H1 (cell line): ENCODE results near the gene TYRP1. TPM values are rescaled to one million over a fixed set of nuclear protein-coding genes. Genes with fewer than 3 reads are reported as not detected.

Experiments used
- CHD7 ChIP-seq: fragments of 300-600 bp; sonication (generic); IDR thresholded peaks from 2 replicates; pipeline ENCODE4 v1.7.1; 2012; ENCODE audit warnings: low read length, moderate library complexity, mild to moderate bottlenecking, inconsistent platforms; ENCODE audit not compliant: insufficient replicate concordance
- EP300 ChIP-seq, 2 experiments: IDR thresholded peaks; 1 replicate in 1 of 2; 2 replicates in 1 of 2; pipeline ENCODE4 v1.6.1; 2011 to 2012; ENCODE audit warnings: low read depth in 2 of 2, low read length in 2 of 2, mild to moderate bottlenecking in 2 of 2, borderline replicate concordance in 1 of 2, inconsistent platforms in 1 of 2, moderate library complexity in 1 of 2
- EZH2 ChIP-seq: fragments of 200-600 bp; sonication (generic); IDR thresholded peaks from 2 replicates; pipeline ENCODE4 v1.7.1; 2012; ENCODE audit warnings: low read depth, mild to moderate bottlenecking, moderate library complexity, low read length, inconsistent platforms; ENCODE audit not compliant: severe bottlenecking
- GABPA ChIP-seq: IDR thresholded peaks from 2 replicates; pipeline ENCODE4 v1.6.1; 2011; ENCODE audit warnings: mild to moderate bottlenecking, low read length, moderate library complexity, borderline replicate concordance; ENCODE audit not compliant: insufficient read depth
- GTF2F1 ChIP-seq: IDR thresholded peaks from 2 replicates; pipeline ENCODE4 v1.6.1; 2012; ENCODE audit warnings: low read depth, low read length, improper control_type of control experiment, borderline replicate concordance
- JUN ChIP-seq: IDR thresholded peaks from 2 replicates; pipeline ENCODE4 v1.6.1; 2011; ENCODE audit warnings: low read depth, mild to moderate bottlenecking, improper control_type of control experiment, low read length
- NANOG ChIP-seq: IDR thresholded peaks from 2 replicates; pipeline ENCODE4 v1.6.1; 2011; ENCODE audit warnings: low read length, low read depth, mild to moderate bottlenecking, inconsistent platforms; ENCODE audit not compliant: insufficient read depth, poor library complexity, severe bottlenecking
- POLR2AphosphoS5 ChIP-seq: IDR thresholded peaks from 2 replicates; pipeline ENCODE4 v1.6.1; 2011; ENCODE audit warnings: low read depth, low read length
- RFX5 ChIP-seq: IDR thresholded peaks from 2 replicates; pipeline ENCODE4 v1.6.1; 2011; ENCODE audit warnings: low read depth, low read length, improper control_type of control experiment, borderline replicate concordance
- SIN3A ChIP-seq, 2 experiments: IDR thresholded peaks in 1 of 2; conservative IDR thresholded peaks in 1 of 2; 2 replicates each; pipeline ENCODE4 v1.6.1; 2011 to 2012; ENCODE audit warnings: low read length in 2 of 2, improper control_type of control experiment in 1 of 2, low read depth in 1 of 2, mild to moderate bottlenecking in 1 of 2
- polyA plus RNA-seq, 7 experiments: library from polyadenylated mRNA; depleted of rRNA in 3 of 7; stranded (reverse) in 5 of 7; unstranded in 2 of 7; fragments of >200 nt in 5 of 7; fragments of 200-250 nt in 2 of 7; gene quantifications; 1 replicate in 5 of 7; 2 replicates in 1 of 7; 4 replicates in 1 of 7; pipeline versions ENCODE4 v1.2.1 to v1.2.3, GENCODE V29; 2011 to 2013; ENCODE audit warnings: missing spikeins in 2 of 7, mixed read lengths in 2 of 7
- total RNA-seq: library from RNA; stranded (reverse); fragmentation: NEBNext Ultra II Directional; extraction: Animal tissue kit (Norgen Biotek cat#: 25700); gene quantifications from 2 replicates; pipeline ENCODE4 v1.2.1, GENCODE V29; 2021

Gene TYRP1
- total and polyA plus RNA-seq, 2 of the 8 experiments (the other 6 are each of a cell fraction or from before 2014, with no cell fraction given) = 0.15 TPM; not detected in 1

GRCh38 chr9:12648925-12649324 is 44.3 kb upstream of the TYRP1 start (continued):
- TF ChIP-seq CHD7 (no peak), EZH2 (no peak), GTF2F1 (no peak), RFX5 (no peak), SIN3A (conservative IDR thresholded peaks at IDR 0.05 in 1 of 2, IDR thresholded peaks at IDR 0.05 in 1 of 2; ENCODE audit: low read depth in 1 of 2, low read length in 2 of 2) (no peak), NANOG (no peak), GABPA (no peak), JUN (no peak), EP300 (IDR thresholded peaks at IDR 0.05; ENCODE audit: borderline replicate concordance in 1 of 2, low read depth in 2 of 2, low read length in 2 of 2) (no peak), POLR2AphosphoS5 (no peak)
